GDM1 (cell line): ENCODE measurements around the gene PAFAH1B2.

ENCODE experiments used
- DNase-seq: peaks from one replicate; lab custom pipeline; 2025; lab: John Stamatoyannopoulos, UW

Gene PAFAH1B2

DNA sequence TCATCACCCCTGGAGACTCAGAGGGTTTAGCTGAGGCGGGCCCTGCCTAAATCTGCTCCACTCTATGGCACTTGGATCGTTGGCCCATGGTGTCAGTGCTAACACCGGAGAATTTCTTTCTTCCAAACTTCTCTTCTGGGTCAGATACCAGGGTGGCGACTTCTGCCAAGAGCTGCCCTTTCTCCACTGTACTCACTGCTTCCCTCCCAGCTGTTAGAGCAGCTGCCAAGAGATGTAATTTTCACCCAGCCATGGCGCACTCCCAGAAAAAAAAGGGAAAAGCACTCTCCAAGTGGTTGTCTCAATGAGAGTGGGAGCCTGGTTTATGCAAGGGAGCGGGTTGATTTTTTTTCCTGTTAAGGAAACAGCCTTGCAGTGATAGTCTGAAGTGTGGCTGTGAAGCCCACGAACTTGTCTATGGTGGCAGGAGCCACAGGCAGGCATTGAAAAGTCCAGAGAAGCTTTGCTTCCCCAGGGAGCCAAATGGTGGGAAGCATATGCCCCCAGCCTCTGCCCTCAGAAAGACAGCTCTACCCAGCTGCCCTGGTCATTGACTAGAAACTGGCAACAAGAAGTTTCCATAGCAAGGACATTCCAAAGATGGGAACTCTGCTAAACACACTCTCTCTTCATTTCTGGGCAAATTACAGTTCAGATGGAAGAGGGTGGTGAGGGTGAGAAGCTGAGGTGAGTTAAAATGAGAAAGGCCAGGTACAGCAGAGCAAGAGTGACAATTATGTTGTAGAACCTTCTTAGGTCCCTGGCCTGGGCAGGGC lies 77.1 kb downstream of the PAFAH1B2 start:
- no peak for DNase-seq

DNA sequence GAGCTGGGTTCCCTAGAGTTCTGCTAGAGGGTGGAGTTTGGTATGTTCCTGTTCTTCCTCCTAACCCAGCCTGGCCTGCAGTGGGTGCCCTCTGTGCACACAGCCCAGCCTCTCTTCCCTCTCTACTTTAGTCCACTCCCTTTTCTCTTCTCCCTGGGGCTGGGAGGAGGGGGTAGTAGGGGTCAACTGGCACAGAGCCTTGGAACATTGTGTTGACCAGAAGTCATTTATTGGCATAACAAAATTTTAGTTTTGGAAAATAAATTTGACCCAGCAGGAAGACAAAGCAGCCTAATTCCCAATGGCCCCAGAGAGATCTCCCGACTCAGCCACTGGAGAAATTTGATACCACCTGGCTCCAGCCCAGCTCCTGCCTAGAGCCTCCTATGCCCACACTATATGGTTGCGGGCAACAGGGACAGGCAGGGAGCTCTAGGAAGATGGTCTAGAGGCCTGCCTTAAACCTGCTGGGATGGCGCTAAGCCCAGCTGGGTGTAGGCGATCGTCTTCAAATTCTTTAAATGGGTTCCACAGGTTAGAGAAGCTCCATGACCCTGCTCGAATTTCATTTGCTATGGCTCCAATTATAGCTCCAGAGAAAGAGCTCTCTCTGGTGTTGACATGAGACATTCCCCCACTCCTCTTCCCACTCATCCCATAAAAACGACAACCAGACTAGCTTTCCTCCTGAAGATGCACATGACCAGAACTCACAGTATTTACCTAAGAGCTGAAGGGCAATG lies 77.9 kb downstream of the PAFAH1B2 start:
- no peak for DNase-seq

DNA sequence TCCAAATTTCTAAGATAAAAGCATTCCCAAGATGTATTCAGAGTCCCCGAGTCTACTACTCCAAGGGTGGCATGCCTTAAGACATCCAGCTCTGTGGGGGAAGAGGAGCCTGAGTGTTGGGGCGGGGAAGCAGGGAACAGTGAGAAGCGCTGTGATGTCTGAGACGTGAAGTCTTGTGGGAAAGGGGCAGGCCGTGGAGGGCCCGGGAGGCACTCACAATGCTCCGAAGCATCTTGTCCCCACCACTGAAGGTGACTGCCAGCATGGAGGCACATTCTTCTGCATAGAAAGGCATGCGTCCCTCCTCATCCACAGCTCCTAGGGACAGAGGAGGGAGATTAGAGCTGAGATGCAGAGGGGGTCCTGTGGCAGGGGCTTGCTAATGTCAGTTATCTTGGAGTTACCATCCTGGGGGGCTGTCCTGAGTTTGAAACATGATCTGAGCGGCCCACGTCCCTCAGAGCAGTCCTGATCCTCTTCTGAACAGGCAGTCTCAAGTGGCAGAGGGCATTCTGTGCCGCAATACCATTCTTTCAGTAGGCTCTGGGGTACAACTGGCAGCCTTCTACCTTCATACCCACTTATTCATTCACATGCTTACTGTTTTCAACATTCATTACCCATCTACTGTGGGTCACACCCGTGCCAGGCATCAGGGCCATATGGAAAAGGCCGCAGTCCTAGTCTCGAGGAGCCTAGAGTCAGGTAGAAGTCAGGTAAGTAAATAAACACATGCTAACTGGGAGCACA lies 79.1 kb downstream of the PAFAH1B2 start:
- no peak for DNase-seq

DNA sequence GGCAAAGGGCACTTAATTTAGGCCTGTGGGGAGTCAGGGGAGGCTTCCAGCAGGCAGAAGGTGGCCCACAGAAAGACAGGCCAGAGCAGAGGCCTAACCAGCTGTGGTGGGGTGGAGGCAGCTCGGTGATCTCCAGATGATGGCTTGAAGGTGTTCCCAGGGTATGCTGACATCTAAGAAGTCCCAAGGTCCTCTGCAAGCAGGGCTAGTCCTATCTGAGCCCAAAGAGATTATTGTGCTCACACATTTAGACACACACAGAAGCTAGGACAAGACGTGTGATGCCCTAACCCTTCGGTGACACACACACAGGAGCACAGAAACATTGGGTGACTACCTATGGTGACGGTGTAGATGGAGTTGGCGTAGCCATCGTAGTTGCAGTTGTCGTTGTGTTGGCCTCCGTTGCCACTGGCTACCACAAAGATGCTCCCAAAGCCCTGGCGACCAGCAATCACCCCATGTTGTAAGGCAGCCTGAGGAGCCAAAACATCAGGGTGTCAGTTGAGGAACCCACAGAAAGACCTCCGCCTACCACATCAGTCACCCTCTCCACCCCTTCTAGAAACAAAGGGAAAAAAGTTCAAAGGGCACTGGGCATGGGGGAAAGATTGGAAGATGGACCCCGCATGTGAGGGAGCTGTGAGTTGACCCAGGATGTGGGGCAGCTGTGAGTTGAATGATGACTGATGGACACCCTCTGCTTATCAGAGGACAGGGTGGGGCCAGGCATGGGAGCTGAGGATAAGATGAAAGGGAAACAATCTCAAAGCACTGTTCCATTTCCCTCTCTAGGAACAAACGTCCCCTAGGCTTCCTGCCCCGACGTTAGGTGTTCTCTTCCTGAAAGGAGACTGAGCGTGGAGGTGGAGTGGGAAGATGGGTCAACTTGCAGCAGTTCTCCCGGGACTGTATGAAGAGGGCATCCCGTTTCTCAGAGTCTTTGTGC lies 79.9 kb downstream of the PAFAH1B2 start:
- DNase-seq = no peak

DNA sequence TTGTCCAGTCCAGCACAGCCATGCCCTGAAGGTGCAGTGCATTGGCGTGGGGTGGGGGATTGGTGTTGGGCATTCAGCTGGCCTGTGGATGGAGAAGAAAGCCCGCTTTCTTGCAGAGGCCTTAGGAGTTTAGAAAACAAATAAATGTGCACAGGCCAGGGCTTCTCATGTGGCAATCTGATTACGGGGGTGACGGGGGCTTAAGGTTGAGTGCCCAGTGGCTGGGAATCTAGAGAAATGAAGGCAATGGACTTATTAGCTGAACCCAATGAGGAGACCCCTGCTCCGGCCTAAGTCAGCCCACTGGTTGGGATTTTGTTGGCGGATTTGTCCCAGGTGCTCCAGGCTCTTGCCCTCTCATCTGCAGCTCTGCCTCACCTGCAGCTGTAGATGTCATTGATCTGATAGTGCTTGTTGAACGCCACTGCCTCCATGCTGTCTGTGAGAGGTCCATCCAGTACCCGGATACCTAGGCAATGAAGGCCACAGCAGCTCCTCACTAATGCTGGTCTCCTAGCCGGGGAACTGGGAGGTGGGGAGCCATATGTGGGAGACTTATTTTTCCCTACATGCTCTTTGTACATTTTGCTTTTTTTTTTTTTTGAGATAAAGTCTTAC lies 81.6 kb downstream of the PAFAH1B2 start:
- DNase-seq = no peak
